Testis (tissue), 2 donors: ENCODE data around the gene VMP1.
"Not testable (repeated sequence)": the region's sequence is repeated elsewhere in the genome, so short reads cannot be mapped to it uniquely, and the experiment has no call there.

Source experiments
- CTCF ChIP-seq, 3 experiments: fragments of 450-650 bp in 2 of 3; fragments of 200-600 bp in 1 of 3; sonication (generic) in 1 of 3; IDR thresholded peaks; one replicate each; pipeline ENCODE4 v1.5.1; 2016 to 2019; ENCODE audit warnings: antibody characterized with exemption in 3 of 3, mild to moderate bottlenecking in 2 of 3, moderate library complexity in 1 of 3
- POLR2A ChIP-seq: fragments of 450-650 bp; IDR thresholded peaks from one replicate; pipeline ENCODE4 v1.6.1; 2017; ENCODE audit warnings: antibody characterized with exemption, mild to moderate bottlenecking, moderate library complexity

- TF ChIP-seq POLR2A; CTCF (IDR thresholded peaks at IDR 0.05): not testable (repeated sequence)
Measured at GRCh38 chr17:59790418-59790817, 83.0 kb downstream of the VMP1 start.
